ENCODE results near the gene PCSK2. TPM values are rescaled to one million over a fixed set of nuclear protein-coding genes. Genes with fewer than 3 reads are reported as not detected.
A peak's percentile ranks its signal among the peaks of the same experiment; 100 is the strongest.

The PCSK2 gene
- polyA plus RNA-seq, 2 of the 4 experiments (the other 2 are of a cell fraction) = 0.01 TPM; not detected in 1

DNA sequence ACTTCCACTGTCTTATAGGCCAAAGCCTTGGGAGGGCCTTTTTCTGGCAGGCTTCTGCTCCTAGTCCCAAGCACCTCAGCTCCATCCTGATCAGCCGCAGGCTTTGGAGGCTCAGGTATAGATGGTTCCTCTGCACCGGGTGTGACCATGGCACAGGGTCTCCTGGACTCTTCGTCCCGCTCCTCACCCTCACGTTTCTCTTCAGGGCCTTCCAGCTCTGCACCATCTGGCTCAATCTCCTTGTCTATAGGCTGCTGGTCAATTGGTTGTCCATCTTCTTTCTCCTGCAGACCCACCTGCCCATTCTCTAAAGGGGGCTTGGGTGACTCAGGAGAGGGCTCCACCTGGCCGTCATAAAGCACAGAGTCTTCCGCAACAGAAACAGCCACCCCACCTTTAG, 267.4 kb downstream of the PCSK2 start:
- ChIA-PET CTCF (interaction anchor here (1.7 to 4.9 kb wide), 2 partner anchors 10 to 692 kb away, joined by 6 to 30 read pairs; no protein-coding TSS in a partner anchor), POLR2A (no interaction called here)
- ATAC-seq = no peak
- FAIRE-seq = no peak
- Histone ChIP-seq H3K9me3 (no peaks in the 10 kb centered on the region), H3K4me1 (no peaks in the 10 kb centered on the region), H3K27ac (no peak overlapping the region), H3K4me3 (no peak overlapping the region), H3K4me2 (no peak overlapping the region)
- no peak for TF ChIP-seq EP300 (IDR thresholded peaks at IDR 0.05)
- WGBS (ENCODE audit: missing lambda C conversion rate) = 80% methylated on average over 7 of the region's 7 CpGs
- no peak for DNase-seq (ENCODE audit: low read depth in 1 of 2, low spot score in 1 of 2)

DNA sequence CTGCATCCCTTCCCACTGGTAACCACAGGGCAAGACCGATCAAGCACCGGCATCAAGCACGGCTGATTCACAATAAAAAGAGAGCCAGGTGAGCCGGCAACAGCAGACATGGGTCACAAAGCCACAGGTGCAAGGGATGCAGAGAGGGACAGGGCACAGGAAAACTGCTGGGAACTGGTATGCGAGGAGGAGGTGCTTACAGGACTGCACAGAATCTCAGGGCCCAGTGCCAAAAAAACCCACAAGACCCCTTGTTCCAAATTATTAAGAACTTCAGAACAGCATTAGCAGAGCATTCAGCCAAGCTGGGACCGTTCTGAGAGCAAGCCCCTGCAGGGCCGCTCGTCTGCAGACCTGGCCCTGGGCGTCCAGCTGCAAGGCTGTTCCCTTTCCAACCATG, 269.0 kb downstream of the PCSK2 start:
- Histone ChIP-seq H3K4me2 (no peak overlapping the region), H3K9me3 (no peaks in the 10 kb centered on the region), H3K4me3 (no peak overlapping the region), H3K4me1 (no peaks in the 10 kb centered on the region), H3K27ac (no peak overlapping the region)
- ChIA-PET POLR2A (no interaction called here), CTCF (interaction anchor here (0.5 to 4.9 kb wide), 4 partner anchors 8 to 682 kb away, joined by 3 to 30 read pairs (median 4); no protein-coding TSS in a partner anchor)
- no peak for FAIRE-seq
- no peak for DNase-seq (ENCODE audit: low read depth in 1 of 2, low spot score in 1 of 2)
- 73% methylated on average over 9 of the region's 9 CpGs for WGBS (ENCODE audit: missing lambda C conversion rate)
- ATAC-seq = no peak
- no peak for TF ChIP-seq NPAS2 (CRISPR knock-in tag; IDR thresholded peaks at IDR 0.05; ENCODE audit: borderline replicate concordance)
- no peak for TF ChIP-seq MAFK (IDR thresholded peaks at IDR 0.05; ENCODE audit: partially characterized antibody)
- TF ChIP-seq HOXA7 (CRISPR knock-in tag; IDR thresholded peaks at IDR 0.05) = no peak
- TF ChIP-seq, protein P1, sequence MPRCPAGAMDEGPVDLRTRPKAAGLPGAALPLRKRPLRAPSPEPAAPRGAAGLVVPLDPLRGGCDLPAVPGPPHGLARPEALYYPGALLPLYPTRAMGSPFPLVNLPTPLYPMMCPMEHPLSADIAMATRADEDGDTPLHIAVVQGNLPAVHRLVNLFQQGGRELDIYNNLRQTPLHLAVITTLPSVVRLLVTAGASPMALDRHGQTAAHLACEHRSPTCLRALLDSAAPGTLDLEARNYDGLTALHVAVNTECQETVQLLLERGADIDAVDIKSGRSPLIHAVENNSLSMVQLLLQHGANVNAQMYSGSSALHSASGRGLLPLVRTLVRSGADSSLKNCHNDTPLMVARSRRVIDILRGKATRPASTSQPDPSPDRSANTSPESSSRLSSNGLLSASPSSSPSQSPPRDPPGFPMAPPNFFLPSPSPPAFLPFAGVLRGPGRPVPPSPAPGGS (IDR thresholded peaks at IDR 0.05) = no peak
- TF ChIP-seq SMC3 (IDR thresholded peaks at IDR 0.05) = no peak
- TF ChIP-seq, protein P2, sequence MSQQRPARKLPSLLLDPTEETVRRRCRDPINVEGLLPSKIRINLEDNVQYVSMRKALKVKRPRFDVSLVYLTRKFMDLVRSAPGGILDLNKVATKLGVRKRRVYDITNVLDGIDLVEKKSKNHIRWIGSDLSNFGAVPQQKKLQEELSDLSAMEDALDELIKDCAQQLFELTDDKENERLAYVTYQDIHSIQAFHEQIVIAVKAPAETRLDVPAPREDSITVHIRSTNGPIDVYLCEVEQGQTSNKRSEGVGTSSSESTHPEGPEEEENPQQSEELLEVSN (IDR thresholded peaks at IDR 0.05; ENCODE audit: borderline replicate concordance, low read depth) = no peak
- TF ChIP-seq, protein P3, sequence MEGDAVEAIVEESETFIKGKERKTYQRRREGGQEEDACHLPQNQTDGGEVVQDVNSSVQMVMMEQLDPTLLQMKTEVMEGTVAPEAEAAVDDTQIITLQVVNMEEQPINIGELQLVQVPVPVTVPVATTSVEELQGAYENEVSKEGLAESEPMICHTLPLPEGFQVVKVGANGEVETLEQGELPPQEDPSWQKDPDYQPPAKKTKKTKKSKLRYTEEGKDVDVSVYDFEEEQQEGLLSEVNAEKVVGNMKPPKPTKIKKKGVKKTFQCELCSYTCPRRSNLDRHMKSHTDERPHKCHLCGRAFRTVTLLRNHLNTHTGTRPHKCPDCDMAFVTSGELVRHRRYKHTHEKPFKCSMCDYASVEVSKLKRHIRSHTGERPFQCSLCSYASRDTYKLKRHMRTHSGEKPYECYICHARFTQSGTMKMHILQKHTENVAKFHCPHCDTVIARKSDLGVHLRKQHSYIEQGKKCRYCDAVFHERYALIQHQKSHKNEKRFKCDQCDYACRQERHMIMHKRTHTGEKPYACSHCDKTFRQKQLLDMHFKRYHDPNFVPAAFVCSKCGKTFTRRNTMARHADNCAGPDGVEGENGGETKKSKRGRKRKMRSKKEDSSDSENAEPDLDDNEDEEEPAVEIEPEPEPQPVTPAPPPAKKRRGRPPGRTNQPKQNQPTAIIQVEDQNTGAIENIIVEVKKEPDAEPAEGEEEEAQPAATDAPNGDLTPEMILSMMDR (IDR thresholded peaks at IDR 0.05) = no peak
- TF ChIP-seq CHD2 (IDR thresholded peaks at IDR 0.05; ENCODE audit: low read length, partially characterized antibody) = no peak
- TF ChIP-seq ZFP36 (IDR thresholded peaks at IDR 0.05; ENCODE audit: borderline replicate concordance, partially characterized antibody) = no peak
- no peak for TF ChIP-seq FOXS1 (CRISPR knock-in tag; IDR thresholded peaks at IDR 0.05)

DNA sequence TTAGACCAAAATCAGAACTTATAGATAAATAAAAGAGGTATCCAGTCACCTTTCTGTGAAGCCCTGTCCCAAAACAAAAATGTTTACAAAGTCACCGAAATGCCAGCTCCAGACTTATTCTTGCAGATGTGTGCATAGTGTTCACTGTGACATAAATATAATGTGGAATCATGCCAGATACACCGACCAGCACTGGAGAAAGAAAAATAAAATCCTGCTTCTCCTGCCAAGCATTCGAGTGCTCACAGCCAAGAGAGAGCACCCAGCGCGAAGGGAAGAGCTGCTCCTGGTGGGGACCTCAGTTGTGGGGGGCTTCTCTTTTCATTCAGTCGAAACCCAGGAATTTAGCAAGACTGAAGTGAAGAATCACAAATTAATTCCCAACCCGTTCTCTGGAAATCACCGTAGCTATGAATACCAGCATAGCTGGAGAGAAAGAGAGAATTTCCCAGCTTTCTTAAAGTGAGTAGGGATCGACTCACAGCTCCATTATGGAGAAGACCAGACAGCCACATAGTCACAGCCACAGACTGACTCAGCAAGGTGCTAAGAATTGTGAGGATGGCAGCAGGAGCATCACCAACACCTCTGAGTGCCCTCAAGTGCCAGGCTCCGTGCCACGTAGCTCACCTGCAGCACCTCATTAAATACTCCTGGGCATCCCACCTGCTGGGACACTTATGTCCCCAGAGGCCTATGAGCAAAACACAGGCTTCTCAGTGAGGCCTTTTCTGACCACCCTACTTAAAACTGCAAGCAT, 271.2 kb downstream of the PCSK2 start:
- CTCF ChIA-PET = interaction anchor here (1.0 to 10.9 kb wide), 5 partner anchors 9 to 498 kb away, joined by 3 to 230 read pairs (median 4); no protein-coding TSS in a partner anchor
- no peak for FAIRE-seq
- WGBS (ENCODE audit: missing lambda C conversion rate) = 58% methylated on average over 11 of the region's 11 CpGs

More for the DNA sequence above, 271.2 kb downstream of the PCSK2 start:
- Histone ChIP-seq H3K27ac (no peak overlapping the region), H3K4me2 (no peak overlapping the region), H3K9me3 (no peaks in the 10 kb centered on the region), H3K4me3 (no peak overlapping the region), H3K4me1 (no peaks in the 10 kb centered on the region)
- no peak for DNase-seq (ENCODE audit: low read depth in 1 of 2, low spot score in 1 of 2)
- TF ChIP-seq, protein P4, sequence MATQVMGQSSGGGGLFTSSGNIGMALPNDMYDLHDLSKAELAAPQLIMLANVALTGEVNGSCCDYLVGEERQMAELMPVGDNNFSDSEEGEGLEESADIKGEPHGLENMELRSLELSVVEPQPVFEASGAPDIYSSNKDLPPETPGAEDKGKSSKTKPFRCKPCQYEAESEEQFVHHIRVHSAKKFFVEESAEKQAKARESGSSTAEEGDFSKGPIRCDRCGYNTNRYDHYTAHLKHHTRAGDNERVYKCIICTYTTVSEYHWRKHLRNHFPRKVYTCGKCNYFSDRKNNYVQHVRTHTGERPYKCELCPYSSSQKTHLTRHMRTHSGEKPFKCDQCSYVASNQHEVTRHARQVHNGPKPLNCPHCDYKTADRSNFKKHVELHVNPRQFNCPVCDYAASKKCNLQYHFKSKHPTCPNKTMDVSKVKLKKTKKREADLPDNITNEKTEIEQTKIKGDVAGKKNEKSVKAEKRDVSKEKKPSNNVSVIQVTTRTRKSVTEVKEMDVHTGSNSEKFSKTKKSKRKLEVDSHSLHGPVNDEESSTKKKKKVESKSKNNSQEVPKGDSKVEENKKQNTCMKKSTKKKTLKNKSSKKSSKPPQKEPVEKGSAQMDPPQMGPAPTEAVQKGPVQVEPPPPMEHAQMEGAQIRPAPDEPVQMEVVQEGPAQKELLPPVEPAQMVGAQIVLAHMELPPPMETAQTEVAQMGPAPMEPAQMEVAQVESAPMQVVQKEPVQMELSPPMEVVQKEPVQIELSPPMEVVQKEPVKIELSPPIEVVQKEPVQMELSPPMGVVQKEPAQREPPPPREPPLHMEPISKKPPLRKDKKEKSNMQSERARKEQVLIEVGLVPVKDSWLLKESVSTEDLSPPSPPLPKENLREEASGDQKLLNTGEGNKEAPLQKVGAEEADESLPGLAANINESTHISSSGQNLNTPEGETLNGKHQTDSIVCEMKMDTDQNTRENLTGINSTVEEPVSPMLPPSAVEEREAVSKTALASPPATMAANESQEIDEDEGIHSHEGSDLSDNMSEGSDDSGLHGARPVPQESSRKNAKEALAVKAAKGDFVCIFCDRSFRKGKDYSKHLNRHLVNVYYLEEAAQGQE (IDR thresholded peaks at IDR 0.05) = no peak
- TF ChIP-seq RARB (CRISPR knock-in tag; IDR thresholded peaks at IDR 0.05) (no peak), KDM1A (IDR thresholded peaks at IDR 0.05; ENCODE audit: low read depth) (no peak), ZSCAN20 (CRISPR knock-in tag; IDR thresholded peaks at IDR 0.05) (no peak), KDM5A (IDR thresholded peaks at IDR 0.05) (no peak), ESRRA (IDR thresholded peaks at IDR 0.05; ENCODE audit: borderline replicate concordance, low read length) (no peak), NFE2L2 (conservative IDR thresholded peaks at IDR 0.05; ENCODE audit: low read length) (no peak)
- peak in 1 of 2 experiments; percentile 32; a peak in 3 of 6 replicates for ATAC-seq
- POLR2A ChIA-PET = no interaction called here

All from A549 (cell line).